ENCODE data around the gene NUP35.

GRCh38 chr2:183185534-183185933 lies 61.3 kb downstream of the NUP35 start:
- TF ChIP-seq POLR2A (IDR thresholded peaks at IDR 0.05; ENCODE audit: low read length) (no peak), GATA1 (IDR thresholded peaks at IDR 0.05; ENCODE audit: low read depth, low read length) (no peak)
